Parathyroid adenoma (tissue), 2 donors: ENCODE data around the gene PACSIN1.

ENCODE experiments used
- H2AFZ ChIP-seq: fragments of 300-600 bp; sonication (generic); one replicate; pipeline ENCODE4 v1.7.0; 2017; ENCODE audit warnings: antibody characterized with exemption, mild to moderate bottlenecking
- H3K27ac ChIP-seq: fragments of 300-600 bp; sonication (generic); one replicate; pipeline ENCODE4 v1.7.0; 2017
- H3K27me3 ChIP-seq: fragments of 300-600 bp; sonication (generic); one replicate; pipeline ENCODE4 v1.7.0; 2017; ENCODE audit warnings: low read length; ENCODE audit not compliant: control insufficient read depth, insufficient read depth
- H3K36me3 ChIP-seq: fragments of 300-600 bp; sonication (generic); one replicate; pipeline ENCODE4 v1.7.0; 2017; ENCODE audit warnings: low read length; ENCODE audit not compliant: control insufficient read depth, insufficient read depth
- H3K4me1 ChIP-seq: fragments of 300-600 bp; sonication (generic); one replicate; pipeline ENCODE4 v1.7.0; 2017; ENCODE audit warnings: control low read depth
- H3K4me2 ChIP-seq: fragments of 300-600 bp; sonication (generic); one replicate; pipeline ENCODE4 v1.7.0; 2017; ENCODE audit warnings: low read length
- H3K4me3 ChIP-seq: fragments of 300-600 bp; sonication (generic); one replicate; pipeline ENCODE4 v1.7.0; 2017; ENCODE audit warnings: low read depth, low read length
- H3K79me2 ChIP-seq: fragments of 300-600 bp; sonication (generic); one replicate; pipeline ENCODE4 v1.7.0; 2017; ENCODE audit warnings: control low read depth
- H3K9ac ChIP-seq: fragments of 300-600 bp; sonication (generic); one replicate; pipeline ENCODE4 v1.7.0; 2017; ENCODE audit warnings: mild to moderate bottlenecking
- H3K9me3 ChIP-seq: fragments of 300-600 bp; sonication (generic); one replicate; pipeline ENCODE4 v1.7.0; 2017; ENCODE audit warnings: low read length; ENCODE audit not compliant: control insufficient read depth
- TF ChIP-seq, protein P1 (sequence below): fragments of 300-600 bp; sonication (generic); IDR thresholded peaks from one replicate; pipeline ENCODE4 v1.7.0; 2017; ENCODE audit warnings: antibody characterized with exemption, mild to moderate bottlenecking
- donor health status: primary hyperparathyroidism.

Gene PACSIN1

DNA sequence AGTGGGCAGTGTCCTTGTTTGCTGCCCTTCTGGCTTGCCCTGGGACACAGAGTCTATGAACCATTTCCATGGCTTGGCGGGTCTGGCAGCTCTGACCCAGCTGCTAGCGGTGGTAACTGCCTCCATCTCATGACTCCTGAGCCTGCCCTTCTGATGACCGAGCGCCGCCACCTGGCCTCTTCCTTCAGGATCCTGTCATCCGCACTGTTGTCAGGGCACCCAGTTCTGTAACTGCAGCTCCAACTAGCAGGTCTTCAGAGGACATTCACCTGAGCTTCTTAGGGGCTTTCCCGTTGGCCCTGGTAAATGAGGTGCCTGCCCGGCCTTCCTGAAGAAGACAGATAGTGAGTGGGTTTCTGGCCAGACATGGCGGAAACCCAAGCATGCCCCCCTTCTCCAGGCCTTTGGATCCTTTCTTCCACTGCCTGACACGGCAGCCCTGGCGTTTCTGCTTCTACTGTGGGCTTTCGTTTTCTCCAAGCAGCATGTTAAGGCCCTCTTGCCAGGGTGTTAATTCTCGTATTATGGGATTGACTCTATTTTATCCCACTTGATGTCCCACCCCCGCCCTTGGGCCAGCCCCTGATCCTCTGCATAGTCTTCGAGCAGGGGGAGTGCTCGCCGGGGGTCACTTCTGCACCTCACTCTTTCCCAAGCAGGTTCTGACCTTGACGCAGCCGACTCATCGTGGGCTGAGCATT lies 24.7 kb downstream of the PACSIN1 start:
- H3K9me3 ChIP-seq: no peaks in the 10 kb centered on the region
- H3K27ac ChIP-seq: no peak overlapping the region
- no peak overlapping the region for H3K4me3 ChIP-seq
- no peak overlapping the region for H3K4me2 ChIP-seq
- no peaks in the 10 kb centered on the region for H3K4me1 ChIP-seq
- H3K79me2 ChIP-seq: no peaks in the 10 kb centered on the region
- no peak overlapping the region for H3K9ac ChIP-seq
- TF ChIP-seq, protein P1, sequence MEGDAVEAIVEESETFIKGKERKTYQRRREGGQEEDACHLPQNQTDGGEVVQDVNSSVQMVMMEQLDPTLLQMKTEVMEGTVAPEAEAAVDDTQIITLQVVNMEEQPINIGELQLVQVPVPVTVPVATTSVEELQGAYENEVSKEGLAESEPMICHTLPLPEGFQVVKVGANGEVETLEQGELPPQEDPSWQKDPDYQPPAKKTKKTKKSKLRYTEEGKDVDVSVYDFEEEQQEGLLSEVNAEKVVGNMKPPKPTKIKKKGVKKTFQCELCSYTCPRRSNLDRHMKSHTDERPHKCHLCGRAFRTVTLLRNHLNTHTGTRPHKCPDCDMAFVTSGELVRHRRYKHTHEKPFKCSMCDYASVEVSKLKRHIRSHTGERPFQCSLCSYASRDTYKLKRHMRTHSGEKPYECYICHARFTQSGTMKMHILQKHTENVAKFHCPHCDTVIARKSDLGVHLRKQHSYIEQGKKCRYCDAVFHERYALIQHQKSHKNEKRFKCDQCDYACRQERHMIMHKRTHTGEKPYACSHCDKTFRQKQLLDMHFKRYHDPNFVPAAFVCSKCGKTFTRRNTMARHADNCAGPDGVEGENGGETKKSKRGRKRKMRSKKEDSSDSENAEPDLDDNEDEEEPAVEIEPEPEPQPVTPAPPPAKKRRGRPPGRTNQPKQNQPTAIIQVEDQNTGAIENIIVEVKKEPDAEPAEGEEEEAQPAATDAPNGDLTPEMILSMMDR: no peak
- H2AFZ ChIP-seq: no peak overlapping the region
- no peaks in the 10 kb centered on the region for H3K27me3 ChIP-seq
- no peaks in the 10 kb centered on the region for H3K36me3 ChIP-seq

DNA sequence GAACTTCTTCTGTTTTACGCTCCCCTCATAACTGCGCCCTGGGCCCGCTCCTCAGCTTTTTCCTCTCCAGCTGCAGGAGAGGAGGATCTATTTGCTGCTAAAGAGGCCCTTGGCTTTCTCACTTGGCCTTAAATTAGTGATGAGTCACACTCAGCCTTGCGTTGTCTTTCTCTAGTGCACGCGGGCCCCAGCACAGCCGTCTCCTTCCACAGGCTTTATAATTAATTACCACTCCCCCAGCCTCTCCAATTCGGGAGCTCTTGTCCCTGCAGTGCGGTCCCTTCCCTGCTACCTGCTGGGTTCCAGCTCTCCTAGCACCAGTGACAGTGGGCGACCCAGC lies 25.2 kb downstream of the PACSIN1 start:
- Histone ChIP-seq H3K9ac (no peak overlapping the region), H3K36me3 (no peaks in the 10 kb centered on the region), H3K79me2 (no peaks in the 10 kb centered on the region), H3K4me3 (no peak overlapping the region), H3K9me3 (no peaks in the 10 kb centered on the region), H3K27ac (no peak overlapping the region), H3K27me3 (no peaks in the 10 kb centered on the region), H3K4me2 (no peak overlapping the region), H3K4me1 (no peaks in the 10 kb centered on the region), H2AFZ (no peak overlapping the region)
- TF ChIP-seq, protein P1: no peak

DNA sequence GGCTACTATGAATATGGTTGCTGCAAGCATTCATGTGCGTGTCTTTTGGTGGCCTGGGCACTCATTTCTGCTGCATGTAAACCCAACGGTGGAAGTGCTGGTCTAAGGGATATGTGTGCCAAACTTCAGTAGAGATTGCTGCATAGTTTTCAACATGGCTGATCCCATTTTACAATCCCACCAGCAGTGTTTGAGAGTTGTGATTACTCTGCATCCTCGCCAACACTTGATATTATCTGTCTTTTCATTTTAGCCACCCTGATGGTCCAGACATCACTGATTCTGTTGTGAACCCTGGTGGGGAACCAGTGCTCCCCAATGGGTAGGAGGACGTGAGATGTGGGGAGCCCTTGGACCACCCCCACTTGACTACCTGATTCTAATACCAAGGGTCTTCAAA lies 27.5 kb downstream of the PACSIN1 start:
- no peak overlapping the region for H3K27ac ChIP-seq
- H3K79me2 ChIP-seq: no peaks in the 10 kb centered on the region
- no peak overlapping the region for H3K4me2 ChIP-seq
- H3K4me1 ChIP-seq: no peaks in the 10 kb centered on the region
- H3K36me3 ChIP-seq: no peaks in the 10 kb centered on the region
- no peaks in the 10 kb centered on the region for H3K27me3 ChIP-seq
- H2AFZ ChIP-seq: no peak overlapping the region
- no peaks in the 10 kb centered on the region for H3K9me3 ChIP-seq
- no peak overlapping the region for H3K9ac ChIP-seq
- no peak overlapping the region for H3K4me3 ChIP-seq
- TF ChIP-seq, protein P1: no peak

DNA sequence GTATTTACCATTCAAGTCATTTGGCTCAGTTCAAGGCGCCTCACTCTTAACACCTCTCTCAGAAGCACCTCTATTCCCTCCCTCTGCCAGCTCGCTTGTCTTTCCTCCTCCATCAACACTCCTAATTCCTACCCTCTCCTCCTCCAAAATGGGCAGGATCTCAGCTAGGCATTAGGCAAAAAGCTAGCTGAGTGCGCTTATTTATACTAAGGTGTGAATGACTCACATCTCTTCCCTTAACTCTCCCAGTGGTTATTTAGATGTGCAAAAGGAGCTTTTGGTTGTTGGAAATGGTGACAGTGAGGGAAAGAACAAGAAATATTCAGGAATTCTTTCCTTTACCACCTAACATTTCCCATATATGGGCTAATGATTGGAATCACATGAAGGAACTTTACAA lies 29.1 kb downstream of the PACSIN1 start:
- Histone ChIP-seq H3K36me3 (no peaks in the 10 kb centered on the region), H3K4me2 (no peak overlapping the region), H3K27ac (no peak overlapping the region), H3K79me2 (no peaks in the 10 kb centered on the region), H3K9me3 (no peaks in the 10 kb centered on the region), H3K9ac (no peak overlapping the region), H3K27me3 (no peaks in the 10 kb centered on the region), H3K4me3 (no peak overlapping the region), H3K4me1 (no peaks in the 10 kb centered on the region), H2AFZ (no peak overlapping the region)
- TF ChIP-seq, protein P1: no peak

DNA sequence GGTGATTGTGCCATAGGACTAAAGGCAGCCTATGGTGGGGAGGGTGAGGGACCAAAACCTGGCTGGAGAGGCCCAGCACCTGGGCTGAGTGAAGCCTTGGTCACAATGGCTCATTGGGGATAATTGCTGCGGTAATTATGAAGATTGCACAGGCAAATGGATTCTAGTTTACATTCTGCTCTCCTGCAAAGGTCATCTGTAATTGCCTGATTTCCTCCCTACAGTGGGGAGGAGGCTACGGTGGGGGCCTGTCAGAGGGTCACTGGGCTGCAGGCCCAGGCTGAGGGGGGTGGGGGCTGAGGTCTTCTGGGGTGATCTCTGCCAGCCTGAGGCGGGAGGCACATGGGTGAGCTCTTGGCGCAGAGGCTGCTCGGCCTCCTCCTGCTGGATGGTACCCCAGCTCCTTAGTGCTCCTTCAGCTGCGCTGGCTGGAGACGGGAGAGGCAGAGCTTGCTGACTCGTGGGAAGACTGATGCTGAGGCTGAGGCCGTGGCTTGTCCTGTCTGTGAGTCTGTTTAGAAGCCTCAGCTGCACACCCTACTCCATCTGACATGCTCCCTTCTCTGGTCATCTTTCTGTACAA lies 30.3 kb downstream of the PACSIN1 start:
- H3K4me3 ChIP-seq: no peak overlapping the region
- H3K9ac ChIP-seq: no peak overlapping the region
- no peaks in the 10 kb centered on the region for H3K79me2 ChIP-seq
- no peak overlapping the region for H3K27ac ChIP-seq
- TF ChIP-seq, protein P1: no peak
- H3K36me3 ChIP-seq: no peaks in the 10 kb centered on the region
- no peaks in the 10 kb centered on the region for H3K4me1 ChIP-seq
- H3K9me3 ChIP-seq: no peaks in the 10 kb centered on the region
- no peaks in the 10 kb centered on the region for H3K27me3 ChIP-seq
- H2AFZ ChIP-seq: no peak overlapping the region
- H3K4me2 ChIP-seq: no peak overlapping the region
